Measurements from ENCODE around the gene PDE4D.
"Not testable (repeated sequence)": the region's sequence is repeated elsewhere in the genome, so short reads cannot be mapped to it uniquely, and the experiment has no call there.

PDE4D gene

DNA sequence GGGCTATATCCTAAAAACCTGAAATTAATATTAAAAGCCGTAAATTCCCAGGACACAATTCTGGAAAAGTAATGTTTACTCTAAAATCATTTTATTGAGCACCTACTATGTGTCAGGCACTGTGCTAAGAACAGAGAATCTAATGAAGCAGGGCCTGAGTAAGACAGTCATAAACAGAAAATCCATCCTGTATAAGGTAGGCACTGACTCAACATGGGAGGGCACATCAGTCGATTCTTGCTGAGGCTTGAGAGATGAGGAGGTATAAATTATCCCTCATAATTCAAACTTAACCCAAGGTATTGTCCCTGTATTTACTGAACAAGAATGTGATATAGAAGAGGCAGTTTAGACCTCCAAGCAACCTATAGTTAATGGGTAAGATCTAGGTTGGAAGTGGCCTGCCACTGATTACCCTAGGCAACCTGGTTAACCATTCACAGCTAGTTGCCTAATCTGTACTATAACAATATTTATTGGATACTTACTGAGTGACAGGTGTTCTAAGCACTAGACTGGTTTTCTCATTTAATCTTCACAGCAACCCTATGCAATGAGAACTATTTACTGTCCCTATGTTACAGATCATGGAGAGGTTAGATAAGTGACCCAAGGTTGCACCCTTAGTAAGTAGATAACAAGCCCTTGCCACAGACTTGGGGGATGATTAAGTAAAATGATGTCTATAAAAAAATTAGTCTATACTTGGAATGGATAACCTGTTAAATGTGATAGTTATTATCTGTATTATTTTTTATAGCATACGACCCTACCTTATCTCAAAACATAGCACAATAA, 317.7 kb downstream of the PDE4D start:
- no peak for DNase-seq

- DNase-seq, result not testable (repeated sequence)
These were observed 320.0 kb downstream of the PDE4D start for GRCh38 chr5:59573509-59573908.

DNA sequence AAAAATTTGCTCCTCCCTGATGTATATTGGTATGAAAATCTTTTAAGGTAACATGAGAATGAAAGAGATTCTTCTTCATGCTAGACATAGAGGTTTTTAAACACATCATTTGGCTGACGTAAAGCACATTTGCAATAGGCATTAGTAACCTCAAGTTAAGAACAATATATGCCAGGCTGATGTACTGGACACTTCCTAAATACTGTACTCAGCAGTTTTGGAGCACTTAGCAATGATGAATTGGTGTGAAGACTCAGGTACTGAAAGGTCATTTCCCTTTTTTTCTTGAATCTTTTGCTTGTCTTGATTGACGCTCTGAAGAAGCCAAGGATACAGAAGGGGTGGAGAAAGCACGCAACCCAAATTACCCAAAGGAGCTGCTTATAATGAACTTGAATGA, 322.5 kb downstream of the PDE4D start:
- no peak for DNase-seq

GRCh38 chr5:59569608-59570334, 323.8 kb downstream of the PDE4D start:
- DNase-seq, result no peak

GRCh38 chr5:59569158-59569557, 324.4 kb downstream of the PDE4D start:
- DNase-seq, result no peak

GRCh38 chr5:59568161-59568560, 325.4 kb downstream of the PDE4D start:
- DNase-seq, result no peak

DNA sequence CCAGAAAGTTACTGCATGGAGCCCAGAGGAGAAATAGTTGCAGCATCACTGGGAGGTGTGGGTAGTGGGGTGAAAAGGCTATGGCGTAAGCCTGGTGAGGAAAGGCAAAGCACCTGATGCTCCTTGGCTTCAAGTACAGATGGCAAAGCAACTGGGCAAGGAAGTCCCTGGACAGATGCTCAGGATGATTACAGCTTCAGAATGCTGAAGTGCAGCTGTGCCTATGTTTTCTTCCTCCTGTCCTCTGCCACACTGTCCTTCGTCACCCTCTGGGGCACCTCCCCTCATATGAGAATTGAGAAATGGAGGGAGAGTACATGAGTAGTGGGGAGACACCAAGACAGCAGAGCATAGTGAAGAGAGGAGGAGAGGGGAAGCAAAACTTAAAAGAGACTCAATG, 328.0 kb downstream of the PDE4D start:
- DNase-seq, result no peak

GRCh38 chr5:59564895-59565294, 328.6 kb downstream of the PDE4D start:
- DNase-seq, result no peak

DNA sequence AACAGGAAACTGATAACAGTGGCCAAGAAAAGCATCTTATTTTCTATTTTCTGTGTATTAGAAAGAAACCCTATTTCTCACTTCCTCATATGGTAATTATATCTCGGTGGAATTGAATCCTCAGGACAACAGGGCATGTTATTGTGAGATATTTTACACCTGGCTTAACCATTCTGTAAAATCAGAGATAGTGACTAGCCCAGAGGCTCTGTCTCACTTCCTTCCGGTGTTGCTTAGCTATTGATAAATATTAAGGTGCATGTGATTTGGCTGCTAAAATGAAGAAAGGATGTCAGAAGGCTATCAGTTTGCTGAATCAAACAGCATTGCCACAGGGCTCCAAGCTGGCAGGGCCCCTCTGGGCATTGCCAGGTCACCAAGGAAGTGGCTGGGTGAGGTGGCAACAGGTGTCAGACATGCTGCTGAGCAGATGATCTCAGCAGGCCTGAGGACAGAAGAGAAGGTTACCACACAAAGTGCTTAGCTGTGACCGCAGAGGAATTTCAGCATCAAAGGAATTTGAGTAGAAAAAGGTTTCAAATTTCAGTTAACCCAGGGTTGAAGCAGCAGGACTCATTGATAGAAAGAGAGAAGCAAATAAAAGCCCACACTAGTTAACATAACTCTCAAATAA, 330.7 kb downstream of the PDE4D start:
- DNase-seq, result no peak

DNA sequence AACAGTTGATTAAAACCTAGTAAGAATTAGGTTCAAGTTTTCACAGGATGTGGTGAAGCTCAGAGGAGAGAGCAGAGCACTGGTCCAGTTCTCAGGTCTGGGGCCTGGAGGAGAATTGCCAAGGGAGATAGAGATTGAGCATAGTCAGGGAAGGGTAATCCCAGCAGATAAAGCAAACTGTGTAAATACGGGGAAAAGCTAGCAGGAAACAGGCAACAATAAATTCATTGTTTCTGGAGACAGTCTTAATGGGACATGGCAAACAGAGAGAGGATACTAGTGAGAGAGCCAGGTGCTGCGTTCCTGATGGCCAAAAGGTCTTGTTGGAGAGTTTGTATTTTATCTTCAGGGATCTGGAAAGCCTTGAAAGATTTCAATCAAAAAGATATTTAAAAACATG, 333.0 kb downstream of the PDE4D start:
- DNase-seq, result no peak

GRCh38 chr5:59559847-59560246, 333.7 kb downstream of the PDE4D start:
- no peak for DNase-seq

- DNase-seq, result no peak
These were observed 334.2 kb downstream of the PDE4D start for GRCh38 chr5:59559323-59559722.

DNA sequence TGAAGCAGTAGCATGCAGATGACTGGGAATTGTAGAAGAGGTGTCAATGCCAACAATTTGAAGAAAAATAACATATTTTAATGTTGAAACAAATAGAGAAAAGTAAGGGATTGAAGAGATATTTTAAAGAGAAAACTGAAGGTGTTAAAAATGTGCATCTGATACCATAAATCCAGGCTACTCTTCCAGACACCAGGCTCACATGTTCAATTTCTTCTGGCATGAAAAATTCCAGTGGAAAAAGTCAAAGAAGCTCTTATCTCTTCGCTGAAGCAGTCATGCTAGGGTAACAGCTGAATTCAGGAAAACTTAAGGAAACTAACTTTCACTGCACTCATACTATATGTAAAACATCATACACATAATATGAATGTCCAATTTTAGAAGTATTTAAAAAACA, 335.0 kb downstream of the PDE4D start:
- DNase-seq, result no peak

DNA sequence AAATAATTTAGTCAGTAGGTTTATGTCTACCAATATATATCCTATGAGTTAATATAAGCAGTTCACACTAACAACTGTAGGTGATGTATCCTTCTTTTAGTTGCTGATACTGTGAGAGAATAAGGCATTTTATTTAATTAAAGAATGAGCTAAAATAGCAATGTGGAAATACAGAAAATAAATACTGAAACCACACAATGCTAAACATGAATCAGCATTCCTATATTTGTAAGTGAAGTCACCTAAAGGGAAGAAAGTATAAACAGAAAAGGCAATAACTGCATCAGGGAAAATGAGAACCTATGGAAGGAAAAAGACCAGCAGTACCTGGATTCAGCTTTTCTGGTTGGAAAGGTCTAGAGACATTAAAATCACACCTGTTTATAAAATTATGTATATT, 336.0 kb downstream of the PDE4D start:
- no peak for DNase-seq

DNA sequence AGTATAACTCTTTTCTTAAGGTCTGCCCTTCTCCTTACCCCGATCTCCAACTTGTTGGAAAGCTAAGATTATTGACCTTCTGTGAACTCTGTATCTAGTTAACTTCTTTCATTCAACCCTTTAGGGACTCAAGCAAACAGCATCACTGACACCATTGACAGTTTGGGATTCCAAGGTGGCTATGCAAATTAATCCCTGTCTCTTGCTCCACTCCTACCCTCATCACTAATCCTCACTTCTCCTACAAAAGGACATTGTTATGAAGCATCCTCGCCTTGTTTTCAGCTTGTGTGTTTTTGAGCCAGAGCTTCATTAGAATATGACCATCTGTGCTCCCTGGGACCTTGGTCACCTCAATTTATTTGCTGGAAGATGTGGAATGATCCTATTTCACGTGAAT, 337.9 kb downstream of the PDE4D start:
- no peak for DNase-seq

DNA sequence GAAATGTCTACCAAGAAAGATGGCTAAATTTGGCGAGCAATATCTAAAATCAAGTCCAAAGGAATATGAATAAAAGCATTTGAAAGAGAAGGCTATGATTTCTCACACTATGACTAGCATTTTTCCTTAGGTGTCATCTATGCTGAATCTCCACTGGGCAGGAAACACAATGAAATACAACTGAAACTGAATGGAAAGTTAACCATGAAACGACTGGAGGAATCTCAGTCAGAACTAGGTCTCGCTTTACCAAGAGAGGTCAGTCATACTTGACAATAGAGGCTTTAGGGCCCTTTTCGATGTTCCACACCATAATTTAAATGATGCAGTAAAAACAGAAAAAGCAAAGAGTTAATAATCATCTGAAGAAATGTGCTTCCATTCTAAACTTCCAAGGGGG, 339.0 kb downstream of the PDE4D start:
- DNase-seq, result no peak

DNA sequence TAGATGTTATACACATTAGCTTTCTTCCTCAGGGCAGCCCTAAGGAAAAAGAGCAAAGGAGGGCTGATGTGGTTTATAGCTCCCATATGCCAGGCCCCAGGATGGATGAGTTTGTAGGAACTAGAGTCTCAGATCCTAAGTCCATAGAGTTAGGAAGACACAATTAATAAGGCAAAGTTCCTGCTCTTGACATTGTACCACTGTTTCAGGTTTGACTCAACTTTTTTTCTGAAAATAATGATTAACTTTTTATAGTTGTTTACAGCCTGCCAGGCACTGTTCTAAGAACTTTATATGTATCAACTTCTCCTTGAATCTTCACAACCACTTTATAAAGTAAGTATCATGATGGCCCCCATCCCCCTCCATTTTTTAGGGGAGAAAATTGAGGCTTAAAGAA, 339.5 kb downstream of the PDE4D start:
- no peak for DNase-seq

DNA sequence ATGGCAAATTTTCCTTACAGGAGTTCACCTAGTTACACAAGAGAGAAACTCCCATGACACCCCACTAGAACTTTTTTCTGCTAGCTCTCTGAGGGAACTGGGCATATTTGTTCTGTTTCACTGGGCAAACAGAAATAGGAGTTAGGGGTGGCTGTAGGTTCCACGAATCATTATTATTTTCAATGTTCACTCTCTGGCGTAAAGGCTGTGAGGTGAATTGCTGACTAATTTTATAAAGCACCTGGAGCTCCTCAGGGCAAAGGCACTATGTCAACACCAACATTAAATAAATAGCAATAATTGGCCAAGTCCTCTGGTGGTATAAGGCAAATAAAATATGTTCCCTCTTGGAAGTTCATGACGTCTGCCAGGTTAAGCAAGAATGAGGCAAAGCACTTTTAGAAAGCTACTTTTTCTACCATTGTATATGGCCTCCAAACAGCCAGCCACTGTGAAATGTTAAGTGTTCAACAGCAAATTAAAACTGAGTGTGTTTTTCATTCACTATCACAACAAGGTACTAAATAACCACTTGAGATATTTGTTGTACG, 344.6 kb downstream of the PDE4D start:
- no peak for DNase-seq

GRCh38 chr5:59547731-59548130, 345.8 kb downstream of the PDE4D start:
- no peak for DNase-seq

GRCh38 chr5:59544573-59544972, 349.0 kb downstream of the PDE4D start:
- DNase-seq, result no peak

DNA sequence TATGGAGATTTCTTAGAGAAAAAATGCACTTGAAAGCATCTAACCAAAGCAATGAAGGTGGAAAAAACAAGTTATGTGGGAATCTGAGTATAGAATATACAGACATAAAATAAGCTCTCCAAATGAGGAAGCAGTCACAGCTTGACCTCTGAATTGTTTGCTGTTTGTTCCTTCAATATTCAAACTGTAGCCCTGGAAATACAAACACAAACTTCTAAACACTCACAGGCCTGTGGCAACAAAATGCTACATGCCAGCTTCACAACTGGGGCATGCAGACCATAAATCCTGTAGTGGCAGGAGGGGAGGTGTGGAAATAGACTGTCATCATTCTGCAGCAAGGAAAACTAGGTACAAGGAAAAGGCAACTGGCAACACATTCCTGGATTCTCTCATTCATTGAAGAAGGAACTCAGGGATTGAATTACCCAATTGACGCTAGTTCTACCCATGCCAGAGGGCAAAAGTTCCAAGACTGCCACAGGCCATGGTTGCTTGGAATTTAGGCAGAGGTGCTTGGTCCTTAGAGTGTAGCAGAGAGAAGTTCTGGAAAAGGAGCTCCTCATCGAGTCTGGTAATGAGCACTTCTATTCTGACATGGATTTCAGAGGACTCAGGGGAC, 349.6 kb downstream of the PDE4D start:
- no peak for DNase-seq

GRCh38 chr5:59542851-59543820, 350.4 kb downstream of the PDE4D start:
- no peak for DNase-seq

All from T-helper 9 cell (primary cell).